WTC11 (cell line): ENCODE data around the gene TMEM200C. TPM values are rescaled to one million over a fixed set of nuclear protein-coding genes. Genes with fewer than 3 reads are reported as not detected.

Experiments used
- ATAC-seq: fragments of 200-7000 bp; cut with Tn5 transposase; 2 replicates; pipeline ENCODE4 v1.10.0; 2021; ENCODE audit warnings: mild to moderate bottlenecking, moderate library complexity
- CTCF ChIA-PET: fragments of 300-600 bp; sonication (Branson Sonifier 250); formaldehyde crosslinking; loops from one replicate; lab custom pipeline; 2021; ENCODE audit warnings: antibody characterized with exemption; lab: Charles Lee
- POLR2A ChIA-PET: fragments of 350-600 bp; sonication (Branson Sonifier 250); formaldehyde crosslinking; loops from one replicate; lab custom pipeline; 2021; ENCODE audit warnings: antibody characterized with exemption; lab: Charles Lee
- DNase-seq: peaks from one replicate; pipeline ENCODE4 v3.0.0; 2021; ENCODE audit warnings: low spot score
- H3K27ac Mint-ChIP-seq: 2 replicates; pipeline ENCODE4 v1.8.0; 2021; ENCODE audit warnings: mixed read lengths
- H3K27me3 Mint-ChIP-seq: 2 replicates; pipeline ENCODE4 v1.8.0; 2021; ENCODE audit warnings: low read depth, mild to moderate bottlenecking, moderate library complexity, mixed read lengths
- H3K36me3 Mint-ChIP-seq: 2 replicates; pipeline ENCODE4 v1.8.0; 2021; ENCODE audit warnings: mixed read lengths
- H3K4me1 Mint-ChIP-seq: 2 replicates; pipeline ENCODE4 v1.8.0; 2022; ENCODE audit warnings: mixed read lengths
- H3K4me3 Mint-ChIP-seq: 2 replicates; pipeline ENCODE4 v1.8.0; 2021; ENCODE audit warnings: mild to moderate bottlenecking, moderate library complexity, mixed read lengths
- H3K9me3 Mint-ChIP-seq: 2 replicates; pipeline ENCODE4 v1.8.0; 2021; ENCODE audit warnings: mixed read lengths
- FOXJ3 ChIP-seq: sonication (generic); formaldehyde crosslinking; IDR thresholded peaks from 2 replicates; pipeline ENCODE4 v1.9.0; 2021; ENCODE audit warnings: missing genetic modification reagents, mild to moderate bottlenecking, borderline replicate concordance
- NFATC4 ChIP-seq: fragments of 250-450 bp; sonication (Bioruptor Pico); IDR thresholded peaks from 2 replicates; pipeline ENCODE4 v1.9.0; 2021; ENCODE audit warnings: mild to moderate bottlenecking
- NR1H2 ChIP-seq: sonication (generic); formaldehyde crosslinking; IDR thresholded peaks from 2 replicates; pipeline ENCODE4 v1.9.0; 2021; ENCODE audit warnings: mild to moderate bottlenecking, moderate library complexity, missing genetic modification reagents
- NR2C2 ChIP-seq: sonication (generic); formaldehyde crosslinking; IDR thresholded peaks from 2 replicates; pipeline ENCODE4 v1.8.0; 2022; ENCODE audit warnings: mild to moderate bottlenecking, missing genetic modification reagents
- ZNF263 ChIP-seq: sonication (generic); formaldehyde crosslinking; IDR thresholded peaks from 2 replicates; pipeline ENCODE4 v1.8.1; 2022; ENCODE audit warnings: low read depth, mild to moderate bottlenecking, moderate library complexity, missing genetic modification reagents
- ZNF317 ChIP-seq: sonication (generic); formaldehyde crosslinking; IDR thresholded peaks from 2 replicates; pipeline ENCODE4 v1.8.1; 2023; ENCODE audit warnings: low read depth, mild to moderate bottlenecking, moderate library complexity, missing genetic modification reagents, borderline replicate concordance
- ZNF396 ChIP-seq: fragments of 250-450 bp; sonication (Bioruptor Pico); IDR thresholded peaks from 2 replicates; pipeline ENCODE4 v1.8.0; 2021; ENCODE audit warnings: mild to moderate bottlenecking, moderate library complexity, borderline replicate concordance
- ZNF416 ChIP-seq: fragments of 250-450 bp; sonication (Bioruptor Pico); IDR thresholded peaks from 2 replicates; pipeline ENCODE4 v1.9.0; 2021; ENCODE audit warnings: mild to moderate bottlenecking, inconsistent platforms
- total RNA-seq: library from RNA; stranded (reverse); gene quantifications from 3 replicates; pipeline ENCODE4 v1.2.3, GENCODE V29; 2021
- TF ChIP-seq, protein P1 (sequence below): fragments of 250-450 bp; sonication (Bioruptor Pico); IDR thresholded peaks from 2 replicates; pipeline ENCODE4 v1.9.0; 2021; ENCODE audit warnings: mild to moderate bottlenecking, borderline replicate concordance
- TF ChIP-seq, protein P2 (sequence below): sonication (generic); formaldehyde crosslinking; IDR thresholded peaks from 2 replicates; pipeline ENCODE4 v1.8.0; 2023; ENCODE audit warnings: missing genetic modification reagents, mild to moderate bottlenecking, borderline replicate concordance
- TF ChIP-seq, protein P3 (sequence below): sonication (generic); formaldehyde crosslinking; conservative IDR thresholded peaks from 2 replicates; pipeline ENCODE4 v1.8.1; 2023; ENCODE audit warnings: mild to moderate bottlenecking, low read depth, missing genetic modification reagents, moderate library complexity
- TF ChIP-seq, protein P4 (sequence below): fragments of 250-450 bp; sonication (Bioruptor Pico); IDR thresholded peaks from 2 replicates; pipeline ENCODE4 v1.9.0; 2021; ENCODE audit warnings: mild to moderate bottlenecking
- TF ChIP-seq, protein P5 (sequence below): fragments of 250-450 bp; sonication (Bioruptor Pico); conservative IDR thresholded peaks from 2 replicates; pipeline ENCODE4 v1.9.0; 2021; ENCODE audit warnings: mild to moderate bottlenecking
- TF ChIP-seq, protein P6 (sequence below): sonication (generic); formaldehyde crosslinking; IDR thresholded peaks from 2 replicates; pipeline ENCODE4 v1.8.0; 2022; ENCODE audit warnings: mild to moderate bottlenecking, missing genetic modification reagents
- TF ChIP-seq, protein P7 (sequence below): fragments of 250-450 bp; sonication (Bioruptor Pico); IDR thresholded peaks from 2 replicates; pipeline ENCODE4 v2.1.2; 2022; ENCODE audit warnings: mild to moderate bottlenecking, moderate library complexity

TMEM200C gene
- total RNA-seq, 1 experiment from 2014 or later = 6.1 TPM

DNA sequence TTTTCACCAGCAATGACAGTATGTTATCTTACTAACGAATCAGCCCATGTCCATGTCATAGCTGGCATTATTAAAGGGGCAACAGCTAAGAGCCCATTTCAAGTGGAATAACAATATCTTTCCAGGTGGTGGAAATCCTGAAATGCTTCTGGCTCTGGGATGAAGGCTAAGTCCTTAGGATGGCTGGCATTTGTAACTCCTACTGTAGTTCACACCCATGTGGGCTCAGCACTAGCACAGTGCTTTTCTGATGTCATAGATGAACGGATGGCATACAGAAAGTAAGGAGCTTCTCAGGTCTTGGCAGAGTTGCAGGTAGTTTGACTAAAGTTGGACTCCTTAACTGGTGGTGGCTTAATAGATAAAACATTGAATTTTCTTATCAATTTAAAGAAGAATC lies 10.0 kb downstream of the TMEM200C start:
- Mint-ChIP-seq H3K9me3 (no peaks in the 10 kb centered on the region), H3K4me3 (no peak overlapping the region), H3K27me3 (peaks cover 3% of the 10 kb centered on the region; the same call in 1 of the 2 replicates), H3K36me3 (no peaks in the 10 kb centered on the region), H3K27ac (peak overlapping the region; percentile 13; the same call in 1 of the 2 replicates)
- no peak for DNase-seq
- ATAC-seq = peak; percentile 57
- CTCF ChIA-PET = interaction anchor here (0.6 kb wide), 1 partner anchor 334 kb away, joined by 4 read pairs; no protein-coding TSS in a partner anchor
- no peak for TF ChIP-seq NR1H2 (CRISPR knock-in tag)
- TF ChIP-seq ZNF263 = no peak
- TF ChIP-seq, protein P1, sequence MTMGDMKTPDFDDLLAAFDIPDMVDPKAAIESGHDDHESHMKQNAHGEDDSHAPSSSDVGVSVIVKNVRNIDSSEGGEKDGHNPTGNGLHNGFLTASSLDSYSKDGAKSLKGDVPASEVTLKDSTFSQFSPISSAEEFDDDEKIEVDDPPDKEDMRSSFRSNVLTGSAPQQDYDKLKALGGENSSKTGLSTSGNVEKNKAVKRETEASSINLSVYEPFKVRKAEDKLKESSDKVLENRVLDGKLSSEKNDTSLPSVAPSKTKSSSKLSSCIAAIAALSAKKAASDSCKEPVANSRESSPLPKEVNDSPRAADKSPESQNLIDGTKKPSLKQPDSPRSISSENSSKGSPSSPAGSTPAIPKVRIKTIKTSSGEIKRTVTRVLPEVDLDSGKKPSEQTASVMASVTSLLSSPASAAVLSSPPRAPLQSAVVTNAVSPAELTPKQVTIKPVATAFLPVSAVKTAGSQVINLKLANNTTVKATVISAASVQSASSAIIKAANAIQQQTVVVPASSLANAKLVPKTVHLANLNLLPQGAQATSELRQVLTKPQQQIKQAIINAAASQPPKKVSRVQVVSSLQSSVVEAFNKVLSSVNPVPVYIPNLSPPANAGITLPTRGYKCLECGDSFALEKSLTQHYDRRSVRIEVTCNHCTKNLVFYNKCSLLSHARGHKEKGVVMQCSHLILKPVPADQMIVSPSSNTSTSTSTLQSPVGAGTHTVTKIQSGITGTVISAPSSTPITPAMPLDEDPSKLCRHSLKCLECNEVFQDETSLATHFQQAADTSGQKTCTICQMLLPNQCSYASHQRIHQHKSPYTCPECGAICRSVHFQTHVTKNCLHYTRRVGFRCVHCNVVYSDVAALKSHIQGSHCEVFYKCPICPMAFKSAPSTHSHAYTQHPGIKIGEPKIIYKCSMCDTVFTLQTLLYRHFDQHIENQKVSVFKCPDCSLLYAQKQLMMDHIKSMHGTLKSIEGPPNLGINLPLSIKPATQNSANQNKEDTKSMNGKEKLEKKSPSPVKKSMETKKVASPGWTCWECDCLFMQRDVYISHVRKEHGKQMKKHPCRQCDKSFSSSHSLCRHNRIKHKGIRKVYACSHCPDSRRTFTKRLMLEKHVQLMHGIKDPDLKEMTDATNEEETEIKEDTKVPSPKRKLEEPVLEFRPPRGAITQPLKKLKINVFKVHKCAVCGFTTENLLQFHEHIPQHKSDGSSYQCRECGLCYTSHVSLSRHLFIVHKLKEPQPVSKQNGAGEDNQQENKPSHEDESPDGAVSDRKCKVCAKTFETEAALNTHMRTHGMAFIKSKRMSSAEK (CRISPR knock-in tag) = no peak
- TF ChIP-seq NFATC4 (CRISPR knock-in tag) = no peak
- TF ChIP-seq, protein P2, sequence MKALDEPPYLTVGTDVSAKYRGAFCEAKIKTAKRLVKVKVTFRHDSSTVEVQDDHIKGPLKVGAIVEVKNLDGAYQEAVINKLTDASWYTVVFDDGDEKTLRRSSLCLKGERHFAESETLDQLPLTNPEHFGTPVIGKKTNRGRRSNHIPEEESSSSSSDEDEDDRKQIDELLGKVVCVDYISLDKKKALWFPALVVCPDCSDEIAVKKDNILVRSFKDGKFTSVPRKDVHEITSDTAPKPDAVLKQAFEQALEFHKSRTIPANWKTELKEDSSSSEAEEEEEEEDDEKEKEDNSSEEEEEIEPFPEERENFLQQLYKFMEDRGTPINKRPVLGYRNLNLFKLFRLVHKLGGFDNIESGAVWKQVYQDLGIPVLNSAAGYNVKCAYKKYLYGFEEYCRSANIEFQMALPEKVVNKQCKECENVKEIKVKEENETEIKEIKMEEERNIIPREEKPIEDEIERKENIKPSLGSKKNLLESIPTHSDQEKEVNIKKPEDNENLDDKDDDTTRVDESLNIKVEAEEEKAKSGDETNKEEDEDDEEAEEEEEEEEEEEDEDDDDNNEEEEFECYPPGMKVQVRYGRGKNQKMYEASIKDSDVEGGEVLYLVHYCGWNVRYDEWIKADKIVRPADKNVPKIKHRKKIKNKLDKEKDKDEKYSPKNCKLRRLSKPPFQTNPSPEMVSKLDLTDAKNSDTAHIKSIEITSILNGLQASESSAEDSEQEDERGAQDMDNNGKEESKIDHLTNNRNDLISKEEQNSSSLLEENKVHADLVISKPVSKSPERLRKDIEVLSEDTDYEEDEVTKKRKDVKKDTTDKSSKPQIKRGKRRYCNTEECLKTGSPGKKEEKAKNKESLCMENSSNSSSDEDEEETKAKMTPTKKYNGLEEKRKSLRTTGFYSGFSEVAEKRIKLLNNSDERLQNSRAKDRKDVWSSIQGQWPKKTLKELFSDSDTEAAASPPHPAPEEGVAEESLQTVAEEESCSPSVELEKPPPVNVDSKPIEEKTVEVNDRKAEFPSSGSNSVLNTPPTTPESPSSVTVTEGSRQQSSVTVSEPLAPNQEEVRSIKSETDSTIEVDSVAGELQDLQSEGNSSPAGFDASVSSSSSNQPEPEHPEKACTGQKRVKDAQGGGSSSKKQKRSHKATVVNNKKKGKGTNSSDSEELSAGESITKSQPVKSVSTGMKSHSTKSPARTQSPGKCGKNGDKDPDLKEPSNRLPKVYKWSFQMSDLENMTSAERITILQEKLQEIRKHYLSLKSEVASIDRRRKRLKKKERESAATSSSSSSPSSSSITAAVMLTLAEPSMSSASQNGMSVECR (CRISPR knock-in tag) = no peak
- TF ChIP-seq ZNF416 (CRISPR knock-in tag) = no peak
- TF ChIP-seq NR2C2 (CRISPR knock-in tag) = no peak
- TF ChIP-seq, all 79 proteins: peak for 0
- POLR2A ChIA-PET = no interaction called here
- peaks cover 9% of the 10 kb centered on the region for H3K4me1 Mint-ChIP-seq

DNA sequence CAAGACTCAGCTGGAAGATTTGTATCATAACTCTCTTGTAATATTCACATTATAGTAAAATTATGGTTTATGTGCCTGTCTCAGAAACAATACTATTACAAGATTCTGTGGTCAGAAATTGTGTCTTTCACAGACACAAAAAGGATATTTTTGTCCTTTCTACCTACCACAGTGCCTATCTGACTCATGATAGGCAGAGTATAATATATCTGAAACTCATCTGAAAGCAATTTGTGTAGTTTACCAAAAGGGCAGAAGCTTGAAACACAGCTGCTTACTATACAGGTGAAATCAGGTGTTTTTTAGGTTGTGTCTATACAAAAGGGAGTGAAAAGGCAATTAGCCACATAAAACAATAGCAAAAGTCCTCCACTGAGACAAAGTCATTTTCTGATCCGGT lies 10.9 kb downstream of the TMEM200C start:
- H3K4me1 Mint-ChIP-seq = peaks cover 6% of the 10 kb centered on the region
- no peak for ATAC-seq
- H3K27ac Mint-ChIP-seq = no peak overlapping the region
- H3K9me3 Mint-ChIP-seq = no peaks in the 10 kb centered on the region
- CTCF ChIA-PET = no interaction called here
- POLR2A ChIA-PET = no interaction called here
- H3K36me3 Mint-ChIP-seq = no peaks in the 10 kb centered on the region
- H3K27me3 Mint-ChIP-seq = no peaks in the 10 kb centered on the region
- H3K4me3 Mint-ChIP-seq = no peak overlapping the region
- no peak for DNase-seq
- TF ChIP-seq FOXJ3 (CRISPR knock-in tag) (no peak), ZNF317 (CRISPR knock-in tag) (no peak), ZNF396 (CRISPR knock-in tag) (no peak)
- TF ChIP-seq, protein P3, sequence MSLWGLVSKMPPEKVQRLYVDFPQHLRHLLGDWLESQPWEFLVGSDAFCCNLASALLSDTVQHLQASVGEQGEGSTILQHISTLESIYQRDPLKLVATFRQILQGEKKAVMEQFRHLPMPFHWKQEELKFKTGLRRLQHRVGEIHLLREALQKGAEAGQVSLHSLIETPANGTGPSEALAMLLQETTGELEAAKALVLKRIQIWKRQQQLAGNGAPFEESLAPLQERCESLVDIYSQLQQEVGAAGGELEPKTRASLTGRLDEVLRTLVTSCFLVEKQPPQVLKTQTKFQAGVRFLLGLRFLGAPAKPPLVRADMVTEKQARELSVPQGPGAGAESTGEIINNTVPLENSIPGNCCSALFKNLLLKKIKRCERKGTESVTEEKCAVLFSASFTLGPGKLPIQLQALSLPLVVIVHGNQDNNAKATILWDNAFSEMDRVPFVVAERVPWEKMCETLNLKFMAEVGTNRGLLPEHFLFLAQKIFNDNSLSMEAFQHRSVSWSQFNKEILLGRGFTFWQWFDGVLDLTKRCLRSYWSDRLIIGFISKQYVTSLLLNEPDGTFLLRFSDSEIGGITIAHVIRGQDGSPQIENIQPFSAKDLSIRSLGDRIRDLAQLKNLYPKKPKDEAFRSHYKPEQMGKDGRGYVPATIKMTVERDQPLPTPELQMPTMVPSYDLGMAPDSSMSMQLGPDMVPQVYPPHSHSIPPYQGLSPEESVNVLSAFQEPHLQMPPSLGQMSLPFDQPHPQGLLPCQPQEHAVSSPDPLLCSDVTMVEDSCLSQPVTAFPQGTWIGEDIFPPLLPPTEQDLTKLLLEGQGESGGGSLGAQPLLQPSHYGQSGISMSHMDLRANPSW = no peak
- TF ChIP-seq, protein P4, sequence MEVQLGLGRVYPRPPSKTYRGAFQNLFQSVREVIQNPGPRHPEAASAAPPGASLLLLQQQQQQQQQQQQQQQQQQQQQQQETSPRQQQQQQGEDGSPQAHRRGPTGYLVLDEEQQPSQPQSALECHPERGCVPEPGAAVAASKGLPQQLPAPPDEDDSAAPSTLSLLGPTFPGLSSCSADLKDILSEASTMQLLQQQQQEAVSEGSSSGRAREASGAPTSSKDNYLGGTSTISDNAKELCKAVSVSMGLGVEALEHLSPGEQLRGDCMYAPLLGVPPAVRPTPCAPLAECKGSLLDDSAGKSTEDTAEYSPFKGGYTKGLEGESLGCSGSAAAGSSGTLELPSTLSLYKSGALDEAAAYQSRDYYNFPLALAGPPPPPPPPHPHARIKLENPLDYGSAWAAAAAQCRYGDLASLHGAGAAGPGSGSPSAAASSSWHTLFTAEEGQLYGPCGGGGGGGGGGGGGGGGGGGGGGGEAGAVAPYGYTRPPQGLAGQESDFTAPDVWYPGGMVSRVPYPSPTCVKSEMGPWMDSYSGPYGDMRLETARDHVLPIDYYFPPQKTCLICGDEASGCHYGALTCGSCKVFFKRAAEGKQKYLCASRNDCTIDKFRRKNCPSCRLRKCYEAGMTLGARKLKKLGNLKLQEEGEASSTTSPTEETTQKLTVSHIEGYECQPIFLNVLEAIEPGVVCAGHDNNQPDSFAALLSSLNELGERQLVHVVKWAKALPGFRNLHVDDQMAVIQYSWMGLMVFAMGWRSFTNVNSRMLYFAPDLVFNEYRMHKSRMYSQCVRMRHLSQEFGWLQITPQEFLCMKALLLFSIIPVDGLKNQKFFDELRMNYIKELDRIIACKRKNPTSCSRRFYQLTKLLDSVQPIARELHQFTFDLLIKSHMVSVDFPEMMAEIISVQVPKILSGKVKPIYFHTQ = no peak
- TF ChIP-seq, protein P5, sequence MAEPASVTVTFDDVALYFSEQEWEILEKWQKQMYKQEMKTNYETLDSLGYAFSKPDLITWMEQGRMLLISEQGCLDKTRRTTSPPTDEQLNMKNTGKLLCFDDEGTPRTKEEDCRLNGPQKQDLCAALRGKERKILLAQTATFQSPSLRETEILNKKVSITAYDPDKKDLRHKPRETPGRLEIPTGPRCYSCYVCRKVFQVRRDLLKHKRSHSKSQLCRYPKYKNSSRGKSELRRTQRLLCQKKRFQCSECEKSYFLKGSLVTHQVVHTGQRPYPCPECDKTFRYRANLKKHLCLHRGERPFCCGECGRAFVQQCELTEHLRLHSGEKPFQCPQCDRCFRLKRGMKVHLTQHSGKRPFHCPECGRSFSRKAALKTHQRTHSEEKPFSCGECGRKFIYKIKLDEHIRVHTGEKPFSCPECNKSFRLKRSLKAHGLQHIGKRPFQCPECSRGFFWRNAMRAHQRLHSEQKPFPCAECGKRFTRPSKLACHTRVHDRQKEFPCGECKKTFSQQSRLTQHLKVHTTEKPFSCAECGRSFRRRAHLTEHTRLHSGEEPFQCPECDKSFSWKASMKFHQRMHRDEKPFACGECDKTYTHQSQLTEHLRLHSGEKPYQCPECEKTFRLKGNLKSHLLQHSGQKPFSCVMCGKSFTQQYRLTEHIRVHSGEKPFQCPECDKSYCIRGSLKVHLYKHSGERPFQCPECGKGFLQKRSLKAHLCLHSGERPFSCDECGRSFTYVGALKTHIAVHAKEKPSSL = no peak
- TF ChIP-seq, protein P6, sequence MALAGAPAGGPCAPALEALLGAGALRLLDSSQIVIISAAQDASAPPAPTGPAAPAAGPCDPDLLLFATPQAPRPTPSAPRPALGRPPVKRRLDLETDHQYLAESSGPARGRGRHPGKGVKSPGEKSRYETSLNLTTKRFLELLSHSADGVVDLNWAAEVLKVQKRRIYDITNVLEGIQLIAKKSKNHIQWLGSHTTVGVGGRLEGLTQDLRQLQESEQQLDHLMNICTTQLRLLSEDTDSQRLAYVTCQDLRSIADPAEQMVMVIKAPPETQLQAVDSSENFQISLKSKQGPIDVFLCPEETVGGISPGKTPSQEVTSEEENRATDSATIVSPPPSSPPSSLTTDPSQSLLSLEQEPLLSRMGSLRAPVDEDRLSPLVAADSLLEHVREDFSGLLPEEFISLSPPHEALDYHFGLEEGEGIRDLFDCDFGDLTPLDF (CRISPR knock-in tag) = no peak
- TF ChIP-seq, protein P7, sequence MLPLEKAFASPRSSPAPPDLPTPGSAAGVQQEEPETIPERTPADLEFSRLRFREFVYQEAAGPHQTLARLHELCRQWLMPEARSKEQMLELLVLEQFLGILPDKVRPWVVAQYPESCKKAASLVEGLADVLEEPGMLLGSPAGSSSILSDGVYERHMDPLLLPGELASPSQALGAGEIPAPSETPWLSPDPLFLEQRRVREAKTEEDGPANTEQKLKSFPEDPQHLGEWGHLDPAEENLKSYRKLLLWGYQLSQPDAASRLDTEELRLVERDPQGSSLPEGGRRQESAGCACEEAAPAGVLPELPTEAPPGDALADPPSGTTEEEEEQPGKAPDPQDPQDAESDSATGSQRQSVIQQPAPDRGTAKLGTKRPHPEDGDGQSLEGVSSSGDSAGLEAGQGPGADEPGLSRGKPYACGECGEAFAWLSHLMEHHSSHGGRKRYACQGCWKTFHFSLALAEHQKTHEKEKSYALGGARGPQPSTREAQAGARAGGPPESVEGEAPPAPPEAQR (CRISPR knock-in tag) = no peak
